ENCODE data around the gene SLC6A11.

DNA sequence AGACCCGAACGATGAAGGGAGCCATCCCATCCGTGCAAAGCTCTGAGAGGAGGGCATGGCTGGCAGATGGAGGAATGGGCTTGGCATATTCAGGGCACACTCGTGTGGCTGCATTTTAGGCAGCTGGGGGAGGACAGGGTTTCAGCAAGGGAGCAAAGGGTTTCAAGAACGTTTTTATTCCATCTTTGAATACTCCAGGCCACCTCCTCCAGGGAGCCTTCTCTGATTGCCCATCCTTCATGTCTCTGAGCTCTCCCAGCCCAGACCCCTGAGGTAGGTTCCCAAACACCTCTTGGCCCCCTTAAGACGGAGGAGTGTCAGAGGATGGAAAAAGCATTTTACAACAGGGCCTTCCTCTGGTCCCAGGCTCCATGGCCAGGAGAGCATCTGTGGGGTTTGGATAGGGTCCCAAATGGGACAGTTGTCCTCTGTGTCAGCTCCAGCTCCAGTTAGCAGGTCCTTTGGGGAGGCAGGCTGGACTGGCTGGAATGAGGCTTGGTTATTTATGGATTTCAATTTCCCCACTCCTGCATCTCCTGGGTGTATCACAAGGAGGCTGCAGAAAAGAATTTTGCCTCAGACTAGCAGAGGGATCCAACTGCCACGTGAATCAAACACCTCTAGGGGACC is 158.8 kb downstream of the SLC6A11 start:
- TF ChIP-seq CEBPB (IDR thresholded peaks at IDR 0.05; ENCODE audit: low read depth, low read length) (no peak), SIX5 (IDR thresholded peaks at IDR 0.05; ENCODE audit: low read depth, low read length) (no peak), RAD21 (IDR thresholded peaks at IDR 0.05 in 1 of 2, conservative IDR thresholded peaks at IDR 0.05 in 1 of 2; ENCODE audit: low read depth in 2 of 2, low read length in 2 of 2) (no peak), EGR1 (IDR thresholded peaks at IDR 0.05; ENCODE audit: borderline replicate concordance, low read depth, low read length) (no peak)

Data from H1 (cell line).